PC-3 (cell line): Measurements from ENCODE around the gene PKDCC. TPM values are rescaled to one million over a fixed set of nuclear protein-coding genes. Genes with fewer than 3 reads are reported as not detected.

Experiments used
- ATAC-seq: fragments of 200-7000 bp; cut with Tn5 transposase; 2 replicates; pipeline ENCODE4 v1.9.1; 2020; ENCODE audit warnings: mild to moderate bottlenecking, moderate library complexity
- BruUV-seq: library from RNA; stranded (reverse); fragments of 400-500 nt; replicated peaks from 2 replicates; lab custom pipeline; 2021; lab: Mats Ljungman, UMichigan
- CTCF ChIA-PET: fragments of 300-600 bp; sonication (Branson Sonifier 250); formaldehyde crosslinking; loops from one replicate; lab custom pipeline; 2022; ENCODE audit warnings: antibody characterized with exemption; lab: Charles Lee
- POLR2A ChIA-PET: fragments of 300-600 bp; sonication (Branson Sonifier 250); formaldehyde crosslinking; loops from one replicate; lab custom pipeline; 2022; ENCODE audit warnings: antibody characterized with exemption; ENCODE audit not compliant: unreplicated experiment; lab: Charles Lee
- DNase-seq: peaks from one replicate; pipeline ENCODE4 v3.0.0-alpha.2; 2015
- H2AFZ ChIP-seq: fragments of 300-600 bp; sonication (generic); 2 replicates; pipeline ENCODE4 v1.6.0; 2016; ENCODE audit warnings: antibody characterized with exemption, low read length
- H3F3A ChIP-seq: fragments of 300-600 bp; sonication (generic); one replicate; pipeline ENCODE4 v1.6.0; 2017; ENCODE audit warnings: antibody characterized with exemption, low read length, control low read depth, mild to moderate bottlenecking; ENCODE audit not compliant: unreplicated experiment
- H3K27ac ChIP-seq: fragments of 300-600 bp; sonication (generic); 2 replicates; pipeline ENCODE4 v1.5.1; 2016; ENCODE audit warnings: mild to moderate bottlenecking, low read length
- H3K27me3 ChIP-seq: fragments of 300-600 bp; sonication (generic); 2 replicates; pipeline ENCODE4 v1.6.1; 2016; ENCODE audit warnings: low read length, mixed read lengths
- H3K36me3 ChIP-seq: fragments of 300-600 bp; sonication (generic); 2 replicates; pipeline ENCODE4 v1.6.1; 2016; ENCODE audit warnings: low read depth, mixed run types, low read length, mixed read lengths
- H3K4me1 ChIP-seq: fragments of 300-600 bp; sonication (generic); 2 replicates; pipeline ENCODE4 v1.5.1; 2016; ENCODE audit warnings: low read length; ENCODE audit not compliant: insufficient read depth
- H3K4me2 ChIP-seq: fragments of 300-600 bp; sonication (generic); 2 replicates; pipeline ENCODE4 v1.6.0; 2016; ENCODE audit warnings: low read length
- H3K4me3 ChIP-seq: fragments of 300-600 bp; sonication (generic); 2 replicates; pipeline ENCODE4 v1.5.1; 2016; ENCODE audit warnings: mild to moderate bottlenecking, low read length, mixed read lengths
- H3K79me2 ChIP-seq: fragments of 300-600 bp; sonication (generic); 2 replicates; pipeline ENCODE4 v1.6.1; 2017; ENCODE audit warnings: low read length, mixed read lengths
- H3K9ac ChIP-seq: fragments of 300-600 bp; sonication (generic); 2 replicates; pipeline ENCODE4 v1.6.0; 2016; ENCODE audit warnings: mild to moderate bottlenecking, low read length
- H3K9me2 ChIP-seq: fragments of 300-600 bp; sonication (generic); replicated peaks from 2 replicates; pipeline ENCODE4 v1.6.1; 2016; ENCODE audit warnings: mixed run types, low read length, mixed read lengths
- H3K9me3 ChIP-seq: fragments of 300-600 bp; sonication (generic); 2 replicates; pipeline ENCODE4 v1.6.1; 2016; ENCODE audit warnings: low read length, mixed read lengths
- H4K20me1 ChIP-seq: fragments of 300-600 bp; sonication (generic); 2 replicates; pipeline ENCODE4 v1.6.1; 2016; ENCODE audit warnings: low read length, mixed read lengths
- EZH2 ChIP-seq: fragments of 300-600 bp; sonication (generic); IDR thresholded peaks from one replicate; pipeline ENCODE4 v1.6.1; 2017; ENCODE audit warnings: antibody characterized with exemption, mild to moderate bottlenecking, low read length; ENCODE audit not compliant: unreplicated experiment
- EZH2phosphoT487 ChIP-seq: fragments of 300-600 bp; sonication (generic); IDR thresholded peaks from 2 replicates; pipeline ENCODE4 v1.6.1; 2018; ENCODE audit warnings: mild to moderate bottlenecking, antibody characterized with exemption, low read length, borderline replicate concordance
- intact Hi-C: fragments of 100-400 bp; cut with micrococcal nuclease; formaldehyde crosslinking; loops from 2 replicates; pipeline ENCODE4 v1.9.0; 2023
- total RNA-seq: library from RNA; depleted of rRNA; stranded (reverse); fragments of >200 nt; gene quantifications from 2 replicates; pipeline ENCODE4 v1.2.3, GENCODE V29; 2014
- TF ChIP-seq, protein P1 (sequence below): fragments of 300-600 bp; sonication (generic); conservative IDR thresholded peaks from 2 replicates; pipeline ENCODE4 v1.5.1; 2017; ENCODE audit warnings: antibody characterized with exemption, low read depth, mild to moderate bottlenecking, low read length

The PKDCC gene
- total RNA-seq, 1 experiment from 2014 or later: 2.1 TPM

DNA sequence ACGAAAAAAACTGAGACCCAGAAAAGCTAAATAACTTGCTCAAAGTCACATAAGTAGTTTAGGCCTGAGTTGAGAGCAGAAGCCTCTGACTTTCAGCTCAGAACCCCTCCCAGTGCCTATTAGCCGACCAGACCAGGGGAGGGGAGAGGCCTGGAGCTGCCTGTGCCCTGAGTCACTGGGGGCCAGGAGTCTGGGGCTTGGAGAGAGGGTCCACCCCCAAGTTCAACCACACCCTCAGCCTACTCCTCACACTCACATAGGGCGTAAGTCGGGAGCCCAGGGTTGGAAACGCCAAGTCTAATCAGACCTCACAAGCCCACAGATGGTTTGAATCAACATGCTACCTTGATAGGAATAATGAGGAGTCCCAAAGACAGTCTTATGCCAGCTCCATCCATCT, 12.6 kb upstream of the PKDCC start:
- POLR2A ChIA-PET: no interaction called here
- CTCF ChIA-PET: no interaction called here

DNA sequence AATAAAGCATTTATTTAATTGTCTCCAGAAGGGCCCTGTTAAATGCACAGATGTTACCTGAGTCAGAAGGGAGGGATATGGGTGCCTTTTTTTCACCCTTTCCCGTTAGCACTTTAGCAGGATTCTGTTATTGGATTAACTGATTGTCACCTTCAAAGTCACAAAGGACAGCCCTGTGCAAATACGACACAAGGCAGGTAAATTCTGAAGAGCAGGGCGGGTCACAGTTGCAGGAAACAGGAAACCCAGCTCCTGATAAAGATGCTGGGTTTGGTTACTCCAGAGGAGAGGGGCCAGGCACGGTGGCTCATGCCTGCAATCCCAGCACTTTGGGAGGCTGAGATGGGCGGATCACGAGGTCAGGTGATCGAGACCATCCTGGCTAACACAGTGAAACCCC, 11.4 kb upstream of the PKDCC start:
- CTCF ChIA-PET: no interaction called here
- Histone ChIP-seq H3K4me3 (no peak overlapping the region), H3K9me3 (no peaks in the 10 kb centered on the region), H2AFZ (no peak overlapping the region), H3K27me3 (peaks cover 6% of the 10 kb centered on the region), H3K9ac (no peak overlapping the region), H4K20me1 (no peaks in the 10 kb centered on the region), H3K4me2 (no peak overlapping the region), H3K9me2 (no peaks in the 10 kb centered on the region), H3K27ac (no peak overlapping the region), H3K79me2 (no peaks in the 10 kb centered on the region), H3K36me3 (no peaks in the 10 kb centered on the region), H3K4me1 (no peaks in the 10 kb centered on the region), H3F3A (no peaks in the 10 kb centered on the region)
- no peak for DNase-seq
- POLR2A ChIA-PET: no interaction called here
- intact Hi-C loops: no loop called here
- no peak for ATAC-seq
- no peak for TF ChIP-seq EZH2phosphoT487
- TF ChIP-seq, protein P1, sequence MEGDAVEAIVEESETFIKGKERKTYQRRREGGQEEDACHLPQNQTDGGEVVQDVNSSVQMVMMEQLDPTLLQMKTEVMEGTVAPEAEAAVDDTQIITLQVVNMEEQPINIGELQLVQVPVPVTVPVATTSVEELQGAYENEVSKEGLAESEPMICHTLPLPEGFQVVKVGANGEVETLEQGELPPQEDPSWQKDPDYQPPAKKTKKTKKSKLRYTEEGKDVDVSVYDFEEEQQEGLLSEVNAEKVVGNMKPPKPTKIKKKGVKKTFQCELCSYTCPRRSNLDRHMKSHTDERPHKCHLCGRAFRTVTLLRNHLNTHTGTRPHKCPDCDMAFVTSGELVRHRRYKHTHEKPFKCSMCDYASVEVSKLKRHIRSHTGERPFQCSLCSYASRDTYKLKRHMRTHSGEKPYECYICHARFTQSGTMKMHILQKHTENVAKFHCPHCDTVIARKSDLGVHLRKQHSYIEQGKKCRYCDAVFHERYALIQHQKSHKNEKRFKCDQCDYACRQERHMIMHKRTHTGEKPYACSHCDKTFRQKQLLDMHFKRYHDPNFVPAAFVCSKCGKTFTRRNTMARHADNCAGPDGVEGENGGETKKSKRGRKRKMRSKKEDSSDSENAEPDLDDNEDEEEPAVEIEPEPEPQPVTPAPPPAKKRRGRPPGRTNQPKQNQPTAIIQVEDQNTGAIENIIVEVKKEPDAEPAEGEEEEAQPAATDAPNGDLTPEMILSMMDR: no peak
- no peak for TF ChIP-seq EZH2
- BruUV-seq: no TSS peak

More for the DNA sequence above, 12.6 kb upstream of the PKDCC start:
- Histone ChIP-seq H3K4me2 (no peak overlapping the region), H3K9me2 (no peaks in the 10 kb centered on the region), H3K27ac (no peak overlapping the region), H3K36me3 (no peaks in the 10 kb centered on the region), H3K4me3 (no peak overlapping the region), H3K4me1 (no peaks in the 10 kb centered on the region), H4K20me1 (no peaks in the 10 kb centered on the region), H3K9me3 (no peaks in the 10 kb centered on the region), H3K27me3 (peaks cover 9% of the 10 kb centered on the region), H3K9ac (no peak overlapping the region), H3K79me2 (no peaks in the 10 kb centered on the region), H2AFZ (no peak overlapping the region), H3F3A (no peaks in the 10 kb centered on the region)
- no peak for DNase-seq
- intact Hi-C loops: no loop called here
- no peak for TF ChIP-seq EZH2
- TF ChIP-seq, protein P1: no peak
- TF ChIP-seq EZH2phosphoT487: no peak
- BruUV-seq: no TSS peak
- no peak for ATAC-seq

DNA sequence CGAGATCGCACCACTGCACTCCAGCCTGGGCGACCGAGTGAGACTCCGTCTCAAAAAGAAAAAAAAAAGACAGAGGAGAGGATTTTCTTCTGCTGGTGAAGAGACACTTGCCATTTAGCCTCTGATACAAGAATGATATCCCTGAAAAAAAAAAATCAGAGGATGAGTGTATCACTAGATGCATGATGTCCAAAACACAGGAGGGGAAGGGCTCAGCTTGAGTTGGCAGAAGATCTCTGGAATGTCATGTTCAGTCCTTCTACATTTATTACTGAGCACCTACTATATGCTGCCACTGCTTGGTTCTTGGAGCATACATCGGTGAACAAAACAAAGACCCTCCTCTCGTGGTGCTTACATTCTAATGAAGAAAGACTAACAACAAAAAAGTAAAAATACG, 10.9 kb upstream of the PKDCC start:
- no TSS peak for BruUV-seq
- ATAC-seq (no peak), DNase-seq (no peak)
- Histone ChIP-seq H3K4me1 (no peaks in the 10 kb centered on the region), H3K4me3 (no peak overlapping the region), H3K36me3 (no peaks in the 10 kb centered on the region), H3K9ac (no peak overlapping the region), H4K20me1 (no peaks in the 10 kb centered on the region), H3K9me3 (no peaks in the 10 kb centered on the region), H2AFZ (no peak overlapping the region), H3K79me2 (no peaks in the 10 kb centered on the region), H3K27ac (no peak overlapping the region), H3K4me2 (no peak overlapping the region), H3F3A (no peaks in the 10 kb centered on the region), H3K9me2 (no peaks in the 10 kb centered on the region), H3K27me3 (peaks cover 2% of the 10 kb centered on the region; the same call in 1 of the 2 replicates)
- intact Hi-C loops: no loop called here
- TF ChIP-seq EZH2phosphoT487: no peak
- TF ChIP-seq EZH2: no peak
- TF ChIP-seq, protein P1: no peak
- ChIA-PET POLR2A (no interaction called here), CTCF (no interaction called here)
